Transverse colon (tissue), 4 donors: ENCODE measurements around the gene SAMD8. TPM values are rescaled to one million over a fixed set of nuclear protein-coding genes. Genes with fewer than 3 reads are reported as not detected.
"Not testable (repeated sequence)": the region's sequence is repeated elsewhere in the genome, so short reads cannot be mapped to it uniquely, and the experiment has no call there.

Source experiments
- DNase-seq: peaks from one replicate; pipeline ENCODE4 v3.0.0-alpha.2; 2019
- H3K27ac ChIP-seq, 4 donors: fragments of 200-600 bp; sonication (generic); 2 replicates each; pipeline ENCODE4 v1.5.1; 2016 to 2018; ENCODE audit warnings: inconsistent platforms in 4 of 4
- H3K27me3 ChIP-seq: fragments of 200-600 bp; sonication (generic); 2 replicates; pipeline ENCODE4 v1.5.1; 2017; ENCODE audit warnings: inconsistent platforms
- H3K36me3 ChIP-seq, 4 donors: fragments of 200-600 bp; sonication (generic); 2 replicates each; pipeline ENCODE4 v1.5.1; 2017 to 2019; ENCODE audit warnings: inconsistent platforms in 4 of 4
- H3K4me1 ChIP-seq, 4 donors: fragments of 200-600 bp; sonication (generic); 2 replicates each; pipeline ENCODE4 v1.5.1; 2017 to 2020; ENCODE audit warnings: inconsistent platforms in 4 of 4
- H3K4me3 ChIP-seq, 4 donors: fragments of 200-600 bp; sonication (generic); 1 replicate in 1 of 4; 2 replicates in 3 of 4; pipeline versions ENCODE4 v1.5.1 to v1.6.1; 2017 to 2019; ENCODE audit warnings: inconsistent platforms in 4 of 4
- H3K9me3 ChIP-seq, 2 donors: fragments of 200-600 bp; sonication (generic); 2 replicates each; pipeline ENCODE4 v1.5.1; 2017 to 2019; ENCODE audit warnings: inconsistent platforms in 2 of 2
- CTCF ChIP-seq, 5 experiments: fragments of 200-600 bp in 3 of 5; fragments of 450-650 bp in 2 of 5; sonication (generic) in 3 of 5; IDR thresholded peaks; 1 replicate in 2 of 5; 2 replicates in 3 of 5; pipeline ENCODE4 v1.5.1; 2016 to 2017; ENCODE audit warnings: antibody characterized with exemption in 5 of 5, inconsistent platforms in 3 of 5, mild to moderate bottlenecking in 2 of 5, moderate library complexity in 1 of 5
- EP300 ChIP-seq: sonication (generic); formaldehyde crosslinking; IDR thresholded peaks from one replicate; pipeline ENCODE4 v1.6.1; 2017; ENCODE audit warnings: antibody characterized with exemption, low read depth
- POLR2A ChIP-seq: fragments of 450-650 bp; IDR thresholded peaks from one replicate; pipeline ENCODE4 v1.6.1; 2016; ENCODE audit warnings: antibody characterized with exemption, mild to moderate bottlenecking, moderate library complexity
- POLR2AphosphoS5 ChIP-seq, 3 donors: sonication (generic); formaldehyde crosslinking; IDR thresholded peaks; one replicate each; pipeline ENCODE4 v1.6.1; 2016; ENCODE audit warnings: antibody characterized with exemption in 3 of 3
- WGBS, 2 donors: methylation state at CpG; one replicate each; pipeline ENCODE4 v1.1.5; 2018; ENCODE audit warnings: low coverage in 1 of 2; 5-methylcytosine and 5-hydroxymethylcytosine counted together
- in situ Hi-C, 4 donors: fragments of 200-750 bp; cut with MboI; loops; one replicate each; pipeline versions ENCODE4 v1.15.0 to v1.15.1; 2017; ENCODE audit warnings: low sequenced_read_pairs in 3 of 4, low pct_ligation_motif_present in 1 of 4, low pct_unique_long_range_greater_than_20kb in 1 of 4
- intact Hi-C: fragments of 100-400 bp; cut with DNase I; formaldehyde crosslinking; loops from one replicate; pipeline ENCODE4 v1.15.1; 2023; ENCODE audit warnings: low total_unique reads
- total RNA-seq, 4 donors: library from RNA; depleted of rRNA; stranded (reverse); fragments of >200 nt; gene quantifications; one replicate each; pipeline ENCODE4 v1.1.0, GENCODE V29; 2016

SAMD8 gene
- total RNA-seq, 4 donors from 2014 or later = 4.6 to 26.6 (median 17.7) TPM

- intact Hi-C loops = no loop called here
Measured at GRCh38 chr10:75117995-75118394, 6.5 kb downstream of the SAMD8 start.

GRCh38 chr10:75119444-75120066, 8.1 kb downstream of the SAMD8 start:
- intact Hi-C loops = not testable (repeated sequence)
- WGBS, 2 donors = 86 to 90% methylated on average over 15 of the region's 15 CpGs

More at GRCh38 chr10:75117995-75118394, 6.5 kb downstream of the SAMD8 start:
- Histone ChIP-seq H3K27ac (peak overlapping the region in 2 of 4 donors; percentile 44 to 49), H3K27me3 (no peaks in the 10 kb centered on the region), H3K4me1 (peaks cover 6 to 63% (median 14%) of the 10 kb centered on the region in 4 donors), H3K4me3 (no peak overlapping the region), H3K36me3 (no peaks in the 10 kb centered on the region), H3K9me3 (no peaks in the 10 kb centered on the region)
- TF ChIP-seq POLR2AphosphoS5 (IDR thresholded peaks at IDR 0.05) (no peak), CTCF (IDR thresholded peaks at IDR 0.05) (no peak), POLR2A (no peak), EP300 (no peak)
- WGBS, 2 donors = 66 to 90% methylated on average over 3 of the region's 3 CpGs
- in situ Hi-C loops = loop anchor here (10.0 to 25.0 kb wide), 2 partner anchors 117 to 119 kb away; partner anchors contain the start of gene COMTD1 (in 4 of the 4)
- DNase-seq = no peak

GRCh38 chr10:75121322-75121721, 9.9 kb downstream of the SAMD8 start:
- WGBS, 2 donors = 43 to 45% methylated on average over 1 of the region's 1 CpG
- Histone ChIP-seq H3K36me3 (no peaks in the 10 kb centered on the region), H3K9me3 (no peaks in the 10 kb centered on the region), H3K4me1 (peaks cover 3 to 46% (median 11%) of the 10 kb centered on the region in 4 donors), H3K27me3 (no peaks in the 10 kb centered on the region), H3K27ac (no peak overlapping the region), H3K4me3 (no peak overlapping the region)
- in situ Hi-C loops = loop anchor here in 1 of 4 donors (25.0 kb wide), 1 partner anchor 116 kb away; the partner anchor contains the start of gene COMTD1
- DNase-seq = no peak
- intact Hi-C loops = no loop called here
- TF ChIP-seq POLR2AphosphoS5 (IDR thresholded peaks at IDR 0.05) (no peak), EP300 (no peak), CTCF (IDR thresholded peaks at IDR 0.05) (no peak), POLR2A (no peak)

More at GRCh38 chr10:75119444-75120066, 8.1 kb downstream of the SAMD8 start:
- not testable (repeated sequence) for DNase-seq, H3K36me3 ChIP-seq, H3K27ac ChIP-seq, H3K9me3 ChIP-seq, H3K4me3 ChIP-seq, H3K27me3 ChIP-seq
- H3K4me1 ChIP-seq = peaks cover 3 to 51% (median 11%) of the 10 kb centered on the region in 4 donors
- in situ Hi-C loops = loop anchor here (10.0 to 25.0 kb wide), 2 partner anchors 115 to 118 kb away; partner anchors contain the start of gene COMTD1 (in 4 of the 4)

GRCh38 chr10:75122505-75122904, 11.0 kb downstream of the SAMD8 start:
- Histone ChIP-seq H3K27me3 (no peaks in the 10 kb centered on the region), H3K27ac (no peak overlapping the region), H3K9me3 (no peaks in the 10 kb centered on the region), H3K4me3 (no peak overlapping the region), H3K36me3 (no peaks in the 10 kb centered on the region), H3K4me1 (peaks cover 0 to 38% (median 10%) of the 10 kb centered on the region in 4 donors)
- TF ChIP-seq POLR2AphosphoS5 (IDR thresholded peaks at IDR 0.05) (no peak), EP300 (no peak), POLR2A (no peak), CTCF (IDR thresholded peaks at IDR 0.05) (no peak)
- in situ Hi-C loops = loop anchor here in 1 of 4 donors (25.0 kb wide), 1 partner anchor 115 kb away; the partner anchor contains the start of gene COMTD1
- intact Hi-C loops = no loop called here
- no peak for DNase-seq
- 98 to 100% methylated on average over 2 to 4 of the region's 4 CpGs for WGBS, 2 donors
